PFSK-1 (cell line): ENCODE measurements around the gene ATG4D.

Experiments
- FOXP2 ChIP-seq: optimal IDR thresholded peaks from 2 replicates; pipeline ENCODE3; 2011; ENCODE audit warnings: borderline replicate concordance, control low read depth, inconsistent platforms; ENCODE audit not compliant: insufficient read depth; ENCODE audit errors: extremely low read length, extremely low read depth
- POLR2AphosphoS5 ChIP-seq: IDR thresholded peaks from 2 replicates; pipeline ENCODE4 v1.6.1; 2012; ENCODE audit warnings: low read depth, mild to moderate bottlenecking, control low read depth, low read length, moderate library complexity
- REST ChIP-seq, 2 experiments: IDR thresholded peaks; 2 replicates each; pipeline versions ENCODE4 v1.6.1 to v1.8.0; 2011 to 2012; ENCODE audit warnings: low read depth in 2 of 2, low read length in 2 of 2, control low read depth in 1 of 2, inconsistent platforms in 1 of 2, mild to moderate bottlenecking in 1 of 2, moderate library complexity in 1 of 2; ENCODE audit not compliant: insufficient read depth in 1 of 2
- SIN3A ChIP-seq: IDR thresholded peaks from 2 replicates; pipeline ENCODE4 v1.6.1; 2012; ENCODE audit warnings: mild to moderate bottlenecking, low read length, moderate library complexity, borderline replicate concordance; ENCODE audit not compliant: insufficient read depth
- TAF1 ChIP-seq: IDR thresholded peaks from 2 replicates; pipeline ENCODE4 v1.6.1; 2012; ENCODE audit warnings: low read length, control low read depth, borderline replicate concordance; ENCODE audit not compliant: insufficient read depth

ATG4D gene

DNA sequence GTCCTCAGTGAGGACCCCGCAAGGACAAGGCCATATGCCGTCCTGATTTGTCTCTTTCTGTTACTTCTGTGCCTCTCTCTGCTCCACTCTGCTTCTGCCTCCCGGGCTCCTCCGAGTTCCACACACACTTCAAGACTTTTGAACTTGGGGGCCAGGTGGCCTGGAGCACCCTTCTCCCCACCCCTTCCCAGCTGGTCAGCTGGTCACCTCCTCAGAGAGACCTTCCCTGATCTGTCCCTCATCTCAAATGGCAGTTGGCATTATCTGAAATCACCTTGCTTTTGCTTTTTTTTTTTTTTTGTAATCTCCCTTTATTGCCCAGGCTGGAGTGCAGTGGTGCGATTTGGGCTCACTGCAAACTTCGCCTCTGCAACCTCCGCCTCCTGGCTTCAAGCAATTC, 24.3 kb upstream of the ATG4D start:
- no peak for TF ChIP-seq SIN3A
- TF ChIP-seq POLR2AphosphoS5: no peak
- TF ChIP-seq FOXP2: no peak
- no peak for TF ChIP-seq REST (IDR thresholded peaks at IDR 0.05; ENCODE audit: insufficient read depth in 1 of 2, low read depth in 2 of 2, low read length in 2 of 2)
- TF ChIP-seq TAF1: no peak

- TF ChIP-seq SIN3A (no peak), REST (IDR thresholded peaks at IDR 0.05; ENCODE audit: insufficient read depth in 1 of 2, low read depth in 2 of 2, low read length in 2 of 2) (no peak), TAF1 (no peak), FOXP2 (no peak), POLR2AphosphoS5 (no peak)
Observed at GRCh38 chr19:10520652-10521318, 22.9 kb upstream of the ATG4D start.

GRCh38 chr19:10521461-10522171, 22.1 kb upstream of the ATG4D start:
- TF ChIP-seq TAF1 (no peak), POLR2AphosphoS5 (no peak), SIN3A (no peak), FOXP2 (no peak), REST (IDR thresholded peaks at IDR 0.05; ENCODE audit: insufficient read depth in 1 of 2, low read depth in 2 of 2, low read length in 2 of 2) (no peak)

DNA sequence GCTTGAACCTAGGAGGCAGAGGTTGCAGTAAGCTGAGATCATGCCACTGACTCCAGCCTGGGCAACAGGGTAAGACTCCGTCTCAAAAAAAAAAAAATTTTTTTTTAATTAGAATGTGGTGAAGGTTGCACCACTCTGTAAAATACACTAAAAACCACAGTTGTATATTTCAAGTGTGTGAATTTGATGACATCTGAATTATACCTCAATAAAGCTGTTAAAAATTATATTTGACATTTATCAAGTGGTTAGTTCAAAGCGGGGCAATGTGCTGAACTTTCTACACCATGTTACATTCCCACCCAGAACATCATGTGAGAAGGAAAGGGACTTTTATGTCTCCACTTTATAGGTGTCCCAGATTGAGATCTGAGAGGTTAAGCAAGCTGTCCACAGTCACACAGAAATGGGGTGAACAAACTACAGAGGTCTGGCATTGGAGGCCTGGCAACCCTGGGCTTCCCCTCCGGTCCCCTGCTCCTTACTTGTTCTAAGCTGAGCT, 20.5 kb upstream of the ATG4D start:
- TF ChIP-seq POLR2AphosphoS5 (no peak), TAF1 (no peak), FOXP2 (no peak), SIN3A (no peak), REST (IDR thresholded peaks at IDR 0.05; ENCODE audit: insufficient read depth in 1 of 2, low read depth in 2 of 2, low read length in 2 of 2) (no peak)
